NCI-H2227 (cell line): ENCODE data around the gene GDF3.
"Not testable (repeated sequence)": the region's sequence is repeated elsewhere in the genome, so short reads cannot be mapped to it uniquely, and the experiment has no call there.

ENCODE experiments used
- DNase-seq: peaks from one replicate; lab custom pipeline; 2025; ENCODE audit not compliant: unreplicated experiment; lab: John Stamatoyannopoulos, UW

The GDF3 gene

DNA sequence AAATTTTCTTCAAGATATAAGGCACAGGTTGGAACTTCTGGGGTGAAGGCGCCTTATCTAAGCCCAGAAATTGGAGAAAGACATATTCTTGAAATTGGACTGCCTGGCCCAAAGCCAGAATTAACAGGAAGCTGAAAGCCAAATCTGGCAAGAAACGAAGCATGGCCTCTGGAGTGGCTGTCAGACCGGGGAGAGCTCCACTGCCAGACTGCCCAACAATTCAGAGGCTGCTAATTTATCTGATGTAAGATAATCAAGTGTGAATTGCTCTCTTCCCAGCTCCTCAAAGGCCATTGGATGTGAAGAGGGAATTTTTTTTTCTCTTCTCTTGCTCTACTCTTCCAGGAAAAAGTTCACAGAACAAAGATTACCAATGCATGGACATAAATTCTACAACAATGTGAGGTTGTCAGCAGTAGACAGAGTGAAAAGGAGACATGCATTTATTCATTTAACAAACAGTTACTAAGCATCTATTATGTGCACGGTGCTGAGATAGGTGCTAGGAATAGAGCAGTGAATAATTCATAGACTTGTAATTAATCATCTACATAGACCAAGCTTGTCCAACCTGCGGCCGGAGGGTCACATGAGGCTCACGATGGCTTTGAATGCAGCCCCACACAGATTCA lies at the start of gene GDF3:
Gene GDF3 (minus strand): TSS at position 210 of the 632 bp plus-strand sequence. CDS start 47 bp downstream, at position 163.
- DNase-seq = no peak

DNA sequence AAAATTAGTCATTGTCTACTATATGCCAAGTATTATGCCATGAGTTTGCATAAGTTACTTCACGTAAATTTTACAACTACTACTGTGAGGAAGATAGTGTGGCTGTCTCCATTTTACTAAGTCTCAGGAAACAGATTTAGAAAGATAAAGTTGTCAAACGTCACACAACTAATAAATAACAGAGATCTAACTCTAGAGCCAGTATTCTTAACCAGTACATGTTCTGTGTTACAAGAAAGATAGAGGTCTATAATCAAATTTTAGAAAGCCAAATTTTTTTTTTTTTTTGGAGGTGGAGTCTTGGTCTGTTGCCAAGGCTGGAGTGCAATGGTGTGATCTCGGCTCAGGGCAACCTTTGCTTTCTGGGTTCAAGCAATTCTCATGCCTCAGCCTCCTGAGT lies 37.4 kb upstream of the GDF3 start:
- DNase-seq = no peak

DNA sequence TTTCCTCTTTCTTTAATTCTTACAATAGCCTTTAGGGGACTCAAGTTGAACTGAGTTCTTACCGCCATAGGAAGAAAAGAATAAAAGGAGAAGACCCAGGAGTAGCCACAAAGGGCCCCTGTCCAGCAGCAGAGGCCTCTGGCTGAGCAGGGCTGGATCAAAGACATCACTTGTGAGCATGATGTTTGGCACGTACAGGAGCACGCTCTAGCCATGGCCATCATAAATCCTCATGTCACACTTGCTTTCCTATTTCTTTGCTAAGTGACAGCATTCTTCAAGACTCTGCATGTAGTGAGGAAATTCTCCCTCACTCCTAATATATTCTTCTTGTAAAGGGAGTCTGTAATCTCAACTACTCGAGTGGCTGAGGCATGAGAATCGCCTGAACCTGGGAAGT lies 35.9 kb upstream of the GDF3 start:
- no peak for DNase-seq

DNA sequence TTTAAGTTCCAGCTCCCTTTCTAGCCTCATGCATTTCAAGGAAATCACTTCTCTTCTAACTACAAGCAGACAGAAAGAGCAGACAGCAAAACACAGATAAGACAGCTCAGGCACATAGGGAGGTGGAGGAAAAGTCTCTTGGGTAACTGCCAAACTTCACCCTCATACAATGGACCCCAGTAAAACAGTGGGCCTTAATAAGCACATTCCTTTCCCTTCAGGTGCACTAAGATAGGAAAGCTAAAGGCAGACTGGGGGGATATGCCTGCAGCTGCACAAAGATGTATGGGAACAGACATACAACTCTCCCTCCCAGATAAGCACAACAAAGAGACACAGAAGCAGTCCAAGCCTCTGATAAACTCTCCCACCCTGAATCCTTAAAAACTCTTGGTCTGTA lies 35.4 kb upstream of the GDF3 start:
- DNase-seq = not testable (repeated sequence)

DNA sequence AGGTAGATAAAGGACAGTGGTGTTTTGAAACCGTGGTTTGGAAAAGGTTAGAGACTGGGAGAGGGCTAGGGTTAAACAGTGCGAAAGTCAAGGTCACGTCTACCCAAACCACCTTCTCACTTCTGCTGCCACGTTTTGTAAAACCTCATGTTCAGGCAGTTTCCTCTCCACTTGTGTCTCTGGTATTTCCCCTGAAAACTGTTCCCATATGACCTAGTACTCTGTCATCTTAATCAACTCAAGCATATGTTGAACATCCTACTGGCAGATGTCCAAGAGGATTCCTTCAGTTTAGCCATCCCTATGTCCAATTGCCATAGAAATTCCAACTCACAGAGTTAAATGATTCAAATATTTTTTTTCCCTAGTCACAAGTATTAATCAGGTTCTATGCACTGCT lies 34.2 kb upstream of the GDF3 start:
- no peak for DNase-seq

DNA sequence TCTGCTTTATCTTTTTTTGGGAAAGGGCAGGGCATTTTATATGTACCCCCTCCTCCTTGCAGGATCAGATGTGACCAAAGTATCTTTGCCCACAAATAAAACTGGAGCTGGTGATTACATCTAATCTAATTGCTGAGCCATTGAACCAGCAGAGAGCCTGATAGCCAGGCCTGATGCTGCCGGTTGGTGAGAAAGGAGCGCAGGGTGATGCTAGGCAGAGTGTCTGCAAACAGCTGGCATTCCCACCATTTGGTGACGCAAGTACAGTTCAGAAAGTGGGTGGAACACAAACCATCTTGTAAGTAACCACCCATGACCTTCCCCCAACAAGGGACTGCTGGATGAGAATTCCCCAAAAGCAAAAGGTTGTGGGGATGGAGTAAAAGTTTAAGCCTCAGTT lies 28.4 kb upstream of the GDF3 start:
- no peak for DNase-seq

DNA sequence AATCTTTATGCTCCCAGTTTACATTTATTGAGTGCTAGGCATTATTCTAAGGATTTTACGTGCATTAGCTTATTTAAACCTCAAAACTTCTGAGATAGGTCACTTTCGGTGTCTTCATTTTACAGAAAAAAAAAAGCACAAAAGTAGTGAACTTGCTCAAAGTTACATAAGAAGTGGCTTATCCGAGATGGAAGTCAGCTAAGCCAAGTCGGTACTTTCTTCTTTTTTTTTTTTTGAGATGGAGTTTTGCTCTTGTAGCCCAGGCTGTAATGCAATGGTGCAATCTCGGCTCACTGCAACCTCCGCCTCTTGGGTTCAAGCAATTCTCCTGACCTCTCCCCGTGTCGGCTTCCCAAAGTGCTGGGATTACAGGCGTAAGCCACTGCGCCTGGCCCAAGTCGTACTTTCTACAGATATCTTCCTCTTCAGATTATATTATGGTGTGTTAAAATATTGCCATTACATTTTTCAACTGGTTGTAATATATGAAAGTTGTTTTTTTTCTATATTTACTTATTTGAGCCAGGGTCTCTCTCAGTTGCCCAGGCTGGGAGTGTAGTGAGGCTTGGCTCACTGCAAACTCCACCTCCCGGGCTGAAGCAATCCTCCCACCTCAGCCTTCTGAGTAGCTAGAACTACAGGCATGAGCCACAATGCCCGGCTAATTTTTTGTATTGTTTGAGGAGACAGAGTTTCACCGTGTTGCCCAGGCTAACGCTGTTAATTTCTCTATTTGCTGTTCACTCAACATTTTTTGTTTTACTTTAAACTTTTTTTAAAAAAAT lies 24.6 kb upstream of the GDF3 start:
- no peak for DNase-seq

DNA sequence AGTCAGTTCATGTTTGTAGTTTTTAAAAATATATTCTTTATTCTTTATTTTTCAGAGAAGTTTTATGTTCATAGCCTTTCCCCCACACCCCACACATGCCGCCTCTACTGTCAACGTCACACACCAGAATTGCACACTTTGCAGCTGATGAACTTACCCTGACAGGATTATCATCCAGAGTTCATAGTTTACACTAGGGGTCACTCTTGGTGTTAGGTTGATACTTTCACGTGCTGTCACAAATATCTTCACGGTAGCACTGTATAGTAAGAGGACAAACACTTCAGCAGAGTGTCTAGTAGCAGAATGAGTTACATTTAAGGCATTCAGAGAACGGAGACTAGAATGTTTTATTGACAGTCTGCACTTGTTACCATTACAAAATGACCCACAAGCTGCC lies 20.8 kb upstream of the GDF3 start:
- DNase-seq = no peak

DNA sequence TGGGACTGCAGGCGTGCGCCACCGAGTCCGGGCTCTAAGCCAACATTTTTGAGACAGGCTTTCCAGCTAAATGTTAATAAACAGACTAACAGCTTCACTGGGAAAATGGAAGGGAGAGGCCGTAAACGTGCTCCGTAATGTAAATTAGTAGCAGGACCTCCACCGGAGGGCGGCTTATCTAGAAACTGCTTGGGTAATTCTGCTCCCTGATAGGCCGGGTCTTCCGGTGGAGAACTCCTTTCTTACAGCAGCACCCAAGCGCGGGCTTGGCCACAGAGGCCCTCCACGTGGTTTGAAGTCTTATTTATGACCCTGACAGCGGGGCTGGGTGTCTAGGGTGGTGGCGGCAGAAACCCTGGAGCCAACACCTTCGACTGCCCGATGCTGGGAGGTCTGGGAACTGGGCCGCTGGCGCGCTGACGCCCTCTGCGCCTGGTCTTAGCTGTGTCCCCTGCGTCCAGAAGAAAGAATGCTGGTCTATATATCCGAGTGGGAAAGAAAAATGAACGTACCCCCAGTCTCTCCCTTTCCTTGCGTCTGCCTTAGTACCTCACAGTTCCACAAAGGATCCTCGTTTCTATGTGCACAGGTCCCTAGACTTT lies 17.4 kb upstream of the GDF3 start:
- no peak for DNase-seq

DNA sequence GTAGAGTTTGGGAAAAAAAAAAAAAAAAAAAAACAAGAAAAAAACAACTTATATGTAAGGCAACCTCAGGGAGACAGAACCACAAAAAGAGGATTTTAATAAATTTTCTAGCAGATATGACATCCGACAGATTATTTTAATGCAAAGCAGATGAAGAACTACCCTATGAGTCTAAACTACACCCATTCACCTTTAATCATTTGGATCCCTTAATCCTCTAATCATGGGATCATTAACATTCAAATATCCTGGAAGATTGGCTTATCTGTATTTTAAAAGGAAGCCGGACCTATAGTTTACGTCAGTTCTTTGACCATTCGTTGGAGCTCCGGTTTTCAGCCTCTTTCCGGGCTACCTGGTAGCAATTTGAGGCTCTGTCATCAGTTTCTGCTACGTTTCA lies 15.6 kb upstream of the GDF3 start, which contains the start of gene DPPA3:
Gene DPPA3 (plus strand): TSS at position 301 of the 400 bp plus-strand sequence. CDS start 138 bp downstream, outside the sequence.
- DNase-seq = no peak

DNA sequence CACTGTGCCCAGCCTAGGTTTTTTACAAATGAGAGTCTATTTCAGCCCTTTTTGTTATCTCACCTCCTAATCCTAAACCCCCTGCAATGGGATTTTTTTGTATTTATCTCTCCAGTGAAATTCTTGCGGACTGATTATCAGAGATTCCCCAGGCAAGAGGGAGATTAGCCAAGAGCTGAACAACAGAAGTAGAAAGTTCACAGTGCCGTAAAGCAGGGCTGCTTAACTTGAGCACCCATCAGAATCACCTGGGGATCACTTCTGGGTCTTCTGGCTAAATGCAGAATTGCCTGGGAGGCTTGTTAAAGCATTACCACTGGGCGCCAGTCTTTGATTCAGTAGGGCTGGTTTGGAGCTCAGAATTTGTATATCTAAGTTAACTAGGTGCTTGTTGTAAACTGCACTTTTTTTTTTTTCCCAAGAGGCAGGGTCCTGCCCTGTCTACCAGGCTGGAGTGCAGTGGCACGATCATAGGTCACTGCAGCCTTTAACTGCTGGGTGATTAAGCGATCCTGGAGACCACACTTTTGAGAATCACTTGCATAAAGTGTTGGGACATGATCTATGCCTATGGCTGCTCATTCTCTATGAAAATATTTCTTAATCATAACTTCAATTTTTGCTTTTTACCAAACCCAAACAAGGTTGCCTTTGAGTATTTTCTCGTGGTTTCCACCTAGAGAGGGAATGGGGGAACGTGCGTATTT lies 14.5 kb upstream of the GDF3 start:
- no peak for DNase-seq

DNA sequence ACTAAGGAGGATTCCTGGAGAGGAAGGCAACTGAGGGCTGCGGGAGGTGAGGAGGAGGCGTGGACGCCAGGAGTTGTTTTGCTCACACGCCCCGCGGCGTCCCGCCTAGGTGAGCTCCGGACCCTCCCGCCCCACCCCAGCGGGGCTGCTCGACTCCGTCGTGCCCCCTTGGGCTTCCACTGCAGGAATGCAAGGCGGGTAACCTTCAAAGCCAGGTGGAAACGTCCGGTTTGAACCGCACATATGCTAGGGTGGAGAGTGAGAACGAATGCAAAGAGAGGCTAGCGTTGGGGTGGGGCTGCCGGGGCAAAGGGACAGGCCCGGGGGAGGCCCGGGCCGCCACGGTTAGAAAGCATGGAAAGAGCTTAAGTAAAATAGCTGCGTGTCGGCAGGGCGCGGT lies 10.3 kb upstream of the GDF3 start:
- DNase-seq = no peak

DNA sequence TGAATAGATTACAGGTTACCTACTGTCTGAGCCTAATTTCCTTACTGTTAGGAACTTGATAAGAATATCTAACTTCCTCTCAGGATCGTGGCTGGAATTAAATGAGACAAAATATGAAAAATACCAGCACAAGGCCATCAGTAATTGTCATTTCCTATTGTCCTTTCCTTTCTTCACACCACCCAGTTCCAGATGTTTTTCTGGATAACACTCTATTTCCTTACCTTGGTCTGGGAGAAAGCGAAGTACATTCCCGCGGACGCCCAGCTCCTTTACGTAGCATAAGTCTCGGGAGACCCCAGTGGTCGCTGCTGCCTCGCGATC lies 376 bp downstream of the GDF3 start:
- no peak for DNase-seq

DNA sequence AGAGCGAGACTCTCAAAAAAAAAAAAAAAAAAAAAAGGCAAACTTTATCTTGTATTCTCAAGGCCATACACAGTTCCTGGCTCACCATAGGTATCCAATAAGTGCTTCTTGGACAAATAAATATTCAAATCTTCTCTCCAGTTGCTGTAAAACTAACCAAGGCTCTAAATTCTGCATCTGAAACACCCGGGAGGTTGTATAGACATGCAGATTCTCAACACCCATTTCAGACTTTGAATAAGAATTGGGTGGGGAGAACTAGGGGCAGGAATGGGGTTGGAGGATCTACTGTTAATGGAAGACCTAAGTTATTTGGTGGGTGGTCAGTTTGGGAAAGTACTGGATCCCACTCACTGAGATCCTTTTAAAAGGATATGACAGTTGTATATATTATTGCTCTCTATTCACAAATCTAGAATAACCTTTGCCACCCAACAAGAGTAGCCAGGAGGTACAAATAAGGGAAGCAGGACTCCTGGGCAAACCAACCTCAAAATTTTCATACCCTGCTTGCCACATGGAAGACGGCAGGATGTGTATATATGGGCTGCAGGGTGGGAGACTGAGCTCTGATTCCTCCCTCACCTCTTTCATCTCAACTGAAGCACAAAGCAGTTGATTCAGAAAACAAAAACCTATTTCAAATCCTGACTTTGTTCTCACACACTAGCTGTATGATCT lies 879 bp downstream of the GDF3 start:
- no peak for DNase-seq

DNA sequence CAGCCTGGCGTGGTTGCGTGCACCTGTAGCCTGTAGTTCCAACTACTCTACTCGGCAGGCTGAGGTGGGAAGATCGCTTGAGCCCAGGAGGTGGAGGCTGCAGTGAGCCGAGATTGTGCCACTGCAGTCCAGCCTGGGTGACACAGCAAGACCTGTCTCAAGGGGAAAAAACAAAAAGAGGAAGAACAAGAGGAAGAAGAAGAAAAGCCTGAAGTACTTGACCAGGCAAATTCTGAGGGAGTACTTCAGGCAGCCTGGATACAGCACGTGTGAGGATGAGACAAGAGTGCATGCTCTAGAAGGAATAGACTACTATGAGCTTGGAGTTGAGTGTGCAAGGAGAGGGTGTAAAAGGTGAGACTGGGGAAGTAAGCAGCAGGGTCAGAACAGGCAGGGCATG lies 1.8 kb downstream of the GDF3 start:
- DNase-seq = no peak

DNA sequence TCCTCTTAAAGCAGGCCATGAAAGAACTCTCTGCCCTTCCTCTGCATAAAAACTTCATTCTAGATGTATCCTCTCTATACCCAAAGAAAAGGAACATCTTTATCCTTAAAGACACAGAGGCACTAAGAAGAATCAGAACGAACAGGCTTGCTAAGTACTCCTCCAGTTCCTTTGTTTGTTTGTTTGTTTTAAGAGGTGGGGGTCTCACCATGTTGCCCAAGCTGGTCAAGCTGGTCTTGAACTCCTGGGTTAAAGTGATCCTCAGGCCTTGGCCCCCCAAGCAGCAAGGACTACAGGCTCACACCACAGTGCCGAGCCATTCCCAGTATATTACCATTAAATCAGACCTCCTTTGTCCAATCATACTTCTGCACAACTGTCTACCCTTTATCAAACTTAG lies 14.0 kb downstream of the GDF3 start:
- DNase-seq = no peak

DNA sequence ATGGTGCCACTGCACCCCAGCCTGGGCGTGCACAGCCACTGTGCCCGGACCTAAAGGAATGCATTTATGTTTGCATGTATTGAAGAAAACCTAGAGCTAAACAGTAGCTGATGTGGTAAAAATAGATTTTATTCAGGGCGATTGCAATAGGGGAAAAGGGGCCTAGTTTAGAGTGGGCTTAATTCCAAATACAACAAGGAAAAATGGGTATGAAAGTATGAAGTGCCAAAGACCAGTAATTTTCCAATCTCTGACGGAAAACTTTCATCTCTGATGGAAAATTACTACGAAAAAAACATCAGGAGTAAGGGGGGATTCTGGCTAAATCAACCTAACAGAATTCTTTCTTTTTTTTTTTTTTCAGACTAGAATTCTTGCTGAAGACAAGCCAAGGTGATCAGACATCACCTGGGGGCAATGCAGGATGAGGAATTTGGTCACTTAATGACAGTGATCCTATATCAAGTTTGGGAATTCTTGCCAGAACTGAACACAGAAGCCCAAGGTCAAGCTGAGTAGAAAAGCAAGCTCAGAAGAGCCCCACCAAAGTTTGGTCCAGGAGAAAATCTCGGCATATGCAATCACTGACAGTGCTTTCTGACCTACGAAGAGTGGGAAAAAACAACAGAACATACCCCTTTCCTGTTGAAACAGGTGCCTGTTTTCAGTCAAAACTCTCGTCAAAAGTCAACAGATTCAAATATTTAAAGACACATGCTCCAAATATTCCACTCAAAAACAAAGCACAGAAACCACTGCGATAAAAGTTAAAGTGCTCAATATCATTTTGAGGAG lies 16.1 kb downstream of the GDF3 start:
- DNase-seq = no peak

DNA sequence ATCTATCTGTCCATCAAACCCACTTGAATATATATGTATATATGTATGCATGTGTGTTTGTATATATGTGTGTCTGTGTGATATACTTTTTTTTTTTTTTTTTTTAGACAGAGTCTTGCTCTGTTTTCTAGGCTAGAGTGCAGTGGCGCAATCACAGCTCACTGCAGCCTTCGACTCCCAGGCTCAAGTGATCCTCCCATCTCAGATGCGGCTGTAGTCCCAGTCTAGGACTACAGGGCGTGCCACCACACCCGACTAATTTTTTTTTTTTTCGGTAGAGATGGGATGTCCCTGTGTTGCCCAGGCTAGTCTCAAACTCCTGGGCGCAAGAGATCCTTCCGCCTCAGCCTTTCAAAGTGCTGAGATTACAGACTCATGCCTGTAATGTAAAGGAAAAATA lies 16.8 kb downstream of the GDF3 start:
- DNase-seq = no peak

DNA sequence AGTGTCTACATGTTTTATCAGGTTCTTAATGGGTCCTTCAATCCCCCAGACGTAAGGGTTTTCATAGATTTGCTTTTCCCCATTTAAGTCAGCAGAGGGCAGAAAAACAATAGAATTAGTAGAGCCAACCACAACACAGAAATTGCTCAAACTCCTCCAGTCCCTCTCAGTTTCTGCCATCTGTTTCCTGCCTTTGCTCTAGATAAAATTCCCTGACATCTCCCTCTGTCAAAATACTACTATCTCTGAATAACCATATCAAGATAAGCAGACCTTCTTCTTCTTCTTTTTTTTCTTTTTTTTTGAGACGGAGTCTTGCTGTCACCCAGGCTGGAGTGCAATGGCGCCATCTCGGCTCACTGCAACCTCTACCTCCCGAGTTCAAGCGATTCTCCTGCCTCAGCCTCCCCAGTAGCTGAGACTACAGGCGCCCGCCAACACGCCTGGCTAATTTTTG lies 18.1 kb downstream of the GDF3 start:
- DNase-seq = not testable (repeated sequence)

DNA sequence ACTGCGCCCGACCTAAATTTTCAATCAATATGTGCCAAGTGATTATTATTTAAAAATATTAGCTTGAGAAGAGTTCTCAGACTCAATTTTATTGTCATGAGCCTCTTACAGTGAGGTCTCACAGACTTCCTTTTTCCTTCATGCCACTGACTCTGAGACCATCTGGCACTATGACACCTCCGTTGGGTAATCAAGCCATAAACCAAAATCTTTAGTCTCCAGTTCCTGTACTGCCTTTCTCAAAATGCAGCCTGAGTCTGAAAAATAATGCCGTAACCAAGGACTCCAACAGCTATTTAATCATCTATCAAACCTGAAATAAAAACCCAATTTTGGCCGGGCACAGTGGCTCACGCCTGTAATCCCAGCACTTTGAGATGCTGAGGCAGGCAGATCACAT lies 20.1 kb downstream of the GDF3 start:
- not testable (repeated sequence) for DNase-seq
